Heart right ventricle (tissue), 16 donors: Measurements from ENCODE around the gene AUTS2. TPM values are rescaled to one million over a fixed set of nuclear protein-coding genes. Genes with fewer than 3 reads are reported as not detected.

Experiments used
- ATAC-seq, 8 donors: fragments of 200-7000 bp; cut with Tn5 transposase; one replicate each; pipeline ENCODE4 v1.9.1; 2020; ENCODE audit warnings: mild to moderate bottlenecking in 8 of 8, moderate library complexity in 8 of 8, moderate number of reproducible peaks in 1 of 8
- DNase-seq, 2 donors: peaks; one replicate each; pipeline ENCODE4 v3.0.0-alpha.2; 2020
- H3K27ac ChIP-seq, 10 donors: fragments of 200-600 bp; sonication (generic) in 2 of 10; one replicate each; pipeline versions ENCODE4 v1.5.0 to v1.8.0; 2020 to 2022; ENCODE audit warnings: mild to moderate bottlenecking in 3 of 10
- H3K27me3 ChIP-seq, 7 donors: fragments of 200-600 bp; one replicate each; pipeline ENCODE4 v1.8.0; 2021 to 2022; ENCODE audit warnings: mild to moderate bottlenecking in 2 of 7
- H3K36me3 ChIP-seq, 9 donors: fragments of 200-600 bp; sonication (generic) in 1 of 9; one replicate each; pipeline versions ENCODE4 v1.5.0 to v1.8.0; 2020 to 2022; ENCODE audit warnings: mild to moderate bottlenecking in 2 of 9
- H3K4me1 ChIP-seq, 9 donors: fragments of 200-600 bp; sonication (generic) in 1 of 9; one replicate each; pipeline versions ENCODE4 v1.5.0 to v1.8.0; 2020 to 2022; ENCODE audit warnings: mild to moderate bottlenecking in 4 of 9
- H3K4me3 ChIP-seq, 10 donors: fragments of 200-600 bp; sonication (generic) in 2 of 10; one replicate each; pipeline versions ENCODE4 v1.5.0 to v1.8.0; 2020 to 2022; ENCODE audit warnings: mild to moderate bottlenecking in 7 of 10, moderate library complexity in 2 of 10
- H3K9me3 ChIP-seq, 11 donors: fragments of 200-600 bp in 10 of 11; sonication (generic) in 2 of 11; one replicate each; pipeline versions ENCODE4 v1.5.0 to v1.8.0; 2013 to 2022; ENCODE audit warnings: mild to moderate bottlenecking in 2 of 11, control low read depth in 1 of 11, moderate library complexity in 1 of 11
- WGBS, 2 donors: extraction: QIAGEN DNeasy Blood & Tissue Kit; methylation state at CpG; one replicate each; pipeline ENCODE4 v1.1.7; 2013; ENCODE audit warnings: inconsistent platforms in 1 of 2; 5-methylcytosine and 5-hydroxymethylcytosine counted together
- intact Hi-C, 10 donors: fragments of 100-400 bp; cut with DNase I; formaldehyde crosslinking; loops; one replicate each; pipeline versions ENCODE4 v1.11.1 to v1.14.2; 2022
- polyA plus RNA-seq, 2 donors: library from polyadenylated mRNA; stranded (reverse); fragments of 200-250 nt; gene quantifications; one replicate each; pipeline ENCODE4 v1.2.3, GENCODE V29; 2013
- total RNA-seq, 10 donors: library from RNA; stranded (reverse); fragmentation: NEBNext Ultra II Directional in 3 of 10; extraction: Animal tissue kit (Norgen Biotek cat#: 25700) in 3 of 10; gene quantifications; one replicate each; pipeline versions ENCODE4 v1.2.1 to v1.2.4, GENCODE V29; 2021 to 2023
- TF ChIP-seq, protein P1 (sequence below), 9 donors: fragments of 200-600 bp; sonication (generic) in 2 of 9; IDR thresholded peaks; one replicate each; pipeline versions ENCODE4 v1.5.0 to v1.8.0; 2021 to 2022; ENCODE audit warnings: antibody characterized with exemption in 9 of 9, mild to moderate bottlenecking in 5 of 9, moderate library complexity in 1 of 9
- donor health status: Arrhythmogenic right ventricular cardiomyopathy.
- donor health status: ischemic (EF 13 %, LVEDD 7.1; RV severe dilation, severe dysfunction).
- donor health status: healthy with polysubstance abuse.
- donor health status: DM: no; HTN: yes; CAD: no.
- donor health status: DM: no; HTN: no; CAD: no.
- donor health status: ischemic (EF 25% LVEDD 6.9; RV normal size, moderate dysfunction).
- donor health status: ischemic (EF 25% LVEDD 5.7; RV mildly dilated, moderate dysfunction).
- donor health status: healthy.
- donor health status: DM: yes; HTN: yes; CAD: no.
- donor health status: Ischemic cardiomyopathy.
- donor health status: ischemic (EF 35%, LVEDD 5.7; RV mildly dilated, moderate dysfunction).
- donor health status: nonischemic (EF 11% LVEDD 7.7; RV severe dilation, severe dysfunction).
- donor health status: DM: yes; HTN: yes; CAD: no.
- donor health status: PGD.
- donor health status: ischemic (EF 29% LVEDD 5.4; RV normal size, mild dysfunction).
- donor health status: nonischemic (EF 23%, LVEDD 6.1; RV moderate dilation, normal function).

AUTS2 gene
- total and polyA plus RNA-seq, 12 donors: 1.6 to 11.2 (median 7.3) TPM

DNA sequence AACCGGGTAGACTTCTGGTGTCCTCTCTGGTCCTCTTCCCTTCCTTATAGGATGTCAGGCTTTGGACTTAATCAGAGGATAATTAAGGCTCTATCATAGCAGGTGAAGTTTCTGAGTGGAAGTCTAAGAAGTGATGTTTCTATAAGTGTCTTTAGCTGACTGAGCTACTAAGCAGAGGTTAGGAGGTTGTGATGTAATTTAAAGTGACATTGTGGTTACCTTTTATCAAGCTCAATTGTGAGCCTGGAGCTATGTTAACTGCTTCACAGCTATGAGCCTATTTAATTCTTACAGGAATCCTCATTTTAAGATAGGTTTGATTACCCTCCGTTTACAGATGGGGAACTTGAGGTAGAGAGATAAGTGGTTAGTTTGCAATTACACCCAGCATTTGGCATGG lies 365.1 kb downstream of the AUTS2 start:
- H3K4me3 ChIP-seq: no peak overlapping the region
- H3K36me3 ChIP-seq: no peaks in the 10 kb centered on the region
- 63 to 64% methylated on average over 2 of the region's 2 CpGs for WGBS, 2 donors
- ATAC-seq: no peak
- no peaks in the 10 kb centered on the region for H3K9me3 ChIP-seq
- no peak overlapping the region for H3K27ac ChIP-seq
- H3K4me1 ChIP-seq: peaks cover 0 to 63% (median 46%) of the 10 kb centered on the region in 9 donors
- intact Hi-C loops: loop anchor here in 2 of 10 donors (5.0 to 10.0 kb wide), 2 partner anchors 61 to 64 kb away; no protein-coding TSS in a partner anchor
- DNase-seq: no peak
- H3K27me3 ChIP-seq: no peaks in the 10 kb centered on the region
- TF ChIP-seq, protein P1, sequence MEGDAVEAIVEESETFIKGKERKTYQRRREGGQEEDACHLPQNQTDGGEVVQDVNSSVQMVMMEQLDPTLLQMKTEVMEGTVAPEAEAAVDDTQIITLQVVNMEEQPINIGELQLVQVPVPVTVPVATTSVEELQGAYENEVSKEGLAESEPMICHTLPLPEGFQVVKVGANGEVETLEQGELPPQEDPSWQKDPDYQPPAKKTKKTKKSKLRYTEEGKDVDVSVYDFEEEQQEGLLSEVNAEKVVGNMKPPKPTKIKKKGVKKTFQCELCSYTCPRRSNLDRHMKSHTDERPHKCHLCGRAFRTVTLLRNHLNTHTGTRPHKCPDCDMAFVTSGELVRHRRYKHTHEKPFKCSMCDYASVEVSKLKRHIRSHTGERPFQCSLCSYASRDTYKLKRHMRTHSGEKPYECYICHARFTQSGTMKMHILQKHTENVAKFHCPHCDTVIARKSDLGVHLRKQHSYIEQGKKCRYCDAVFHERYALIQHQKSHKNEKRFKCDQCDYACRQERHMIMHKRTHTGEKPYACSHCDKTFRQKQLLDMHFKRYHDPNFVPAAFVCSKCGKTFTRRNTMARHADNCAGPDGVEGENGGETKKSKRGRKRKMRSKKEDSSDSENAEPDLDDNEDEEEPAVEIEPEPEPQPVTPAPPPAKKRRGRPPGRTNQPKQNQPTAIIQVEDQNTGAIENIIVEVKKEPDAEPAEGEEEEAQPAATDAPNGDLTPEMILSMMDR (IDR thresholded peaks at IDR 0.05): no peak

- 40% methylated on average over 8 of the region's 8 CpGs for WGBS, 2 donors
- no peaks in the 10 kb centered on the region for H3K9me3 ChIP-seq
- peak; percentile 76 to 91 (median 86) for ATAC-seq
- peaks cover 0 to 47% (median 39%) of the 10 kb centered on the region in 9 donors for H3K4me1 ChIP-seq
- H3K36me3 ChIP-seq: no peaks in the 10 kb centered on the region
- TF ChIP-seq, protein P1 (IDR thresholded peaks at IDR 0.05): no peak
- intact Hi-C loops: loop anchor here in 2 of 10 donors (5.0 to 10.0 kb wide), 2 partner anchors 58 to 60 kb away; no protein-coding TSS in a partner anchor
- peak overlapping the region in 8 of 10 donors; percentile 5 to 51 (median 17) for H3K27ac ChIP-seq
- H3K4me3 ChIP-seq: peak overlapping the region in 9 of 10 donors; percentile 14 to 46 (median 39)
- DNase-seq: peak; percentile 47 to 60
- no peaks in the 10 kb centered on the region for H3K27me3 ChIP-seq
These were observed 368.7 kb downstream of the AUTS2 start for GRCh38 chr7:69966766-69967591.

GRCh38 chr7:69967689-69968450 lies 369.6 kb downstream of the AUTS2 start:
- H3K9me3 ChIP-seq: no peaks in the 10 kb centered on the region
- no peak for DNase-seq
- TF ChIP-seq, protein P1 (IDR thresholded peaks at IDR 0.05): no peak
- H3K4me3 ChIP-seq: peak overlapping the region in 9 of 10 donors; percentile 14 to 46 (median 39)
- peak in 6 of 8 donors; percentile 22 to 66 (median 49) for ATAC-seq
- WGBS, 2 donors: 4 to 5% methylated on average over 3 of the region's 3 CpGs
- peaks cover 0 to 38% (median 30%) of the 10 kb centered on the region in 9 donors for H3K4me1 ChIP-seq
- intact Hi-C loops: loop anchor here in 2 of 10 donors (5.0 to 10.0 kb wide), 2 partner anchors 57 to 59 kb away; no protein-coding TSS in a partner anchor
- no peaks in the 10 kb centered on the region for H3K27me3 ChIP-seq
- no peaks in the 10 kb centered on the region for H3K36me3 ChIP-seq
- peak overlapping the region in 8 of 10 donors; percentile 5 to 51 (median 17) for H3K27ac ChIP-seq

DNA sequence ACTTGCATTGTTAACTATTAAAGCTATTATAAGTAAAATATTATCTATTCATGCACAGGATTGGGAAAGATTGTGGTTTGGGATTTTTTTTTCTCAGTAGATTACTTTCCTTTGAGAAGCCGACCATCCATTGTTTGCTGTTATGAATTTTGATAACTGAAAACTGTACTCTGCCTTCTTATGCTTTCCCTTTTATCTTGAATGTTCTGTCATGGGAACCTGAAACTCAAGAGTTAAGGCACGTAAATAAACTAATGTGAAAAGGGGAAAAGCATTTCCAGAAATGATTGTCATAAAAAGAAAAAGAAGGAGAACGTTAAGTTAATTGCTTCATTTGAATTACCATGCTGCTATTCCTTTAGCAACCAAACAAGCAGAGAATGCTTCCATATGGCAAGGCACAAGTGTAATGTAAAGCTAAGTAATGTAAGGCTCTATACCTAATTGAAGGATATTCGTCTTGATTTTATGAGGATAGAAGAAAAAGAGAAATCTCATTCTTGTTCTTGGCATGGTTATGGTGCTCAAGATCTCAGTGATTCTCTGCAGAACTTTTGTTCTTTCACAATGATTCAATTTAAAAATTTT lies 370.8 kb downstream of the AUTS2 start:
- Histone ChIP-seq H3K36me3 (no peaks in the 10 kb centered on the region), H3K4me3 (peak overlapping the region in 5 of 10 donors; percentile 14 to 46 (median 39)), H3K27me3 (no peaks in the 10 kb centered on the region), H3K27ac (no peak overlapping the region), H3K4me1 (peaks cover 0 to 26% (median 20%) of the 10 kb centered on the region in 9 donors), H3K9me3 (no peaks in the 10 kb centered on the region)
- ATAC-seq (no peak), DNase-seq (no peak)
- TF ChIP-seq, protein P1 (IDR thresholded peaks at IDR 0.05): no peak
- intact Hi-C loops: loop anchor here in 2 of 10 donors (5.0 to 10.0 kb wide), 2 partner anchors 56 to 58 kb away; no protein-coding TSS in a partner anchor
- 43 to 61% methylated on average over 4 of the region's 4 CpGs for WGBS, 2 donors
